COLO668 (cell line): ENCODE measurements around the gene SKAP2.

ENCODE experiments used
- DNase-seq: peaks from one replicate; lab custom pipeline; 2025; ENCODE audit not compliant: unreplicated experiment; lab: John Stamatoyannopoulos, UW

Gene SKAP2

DNA sequence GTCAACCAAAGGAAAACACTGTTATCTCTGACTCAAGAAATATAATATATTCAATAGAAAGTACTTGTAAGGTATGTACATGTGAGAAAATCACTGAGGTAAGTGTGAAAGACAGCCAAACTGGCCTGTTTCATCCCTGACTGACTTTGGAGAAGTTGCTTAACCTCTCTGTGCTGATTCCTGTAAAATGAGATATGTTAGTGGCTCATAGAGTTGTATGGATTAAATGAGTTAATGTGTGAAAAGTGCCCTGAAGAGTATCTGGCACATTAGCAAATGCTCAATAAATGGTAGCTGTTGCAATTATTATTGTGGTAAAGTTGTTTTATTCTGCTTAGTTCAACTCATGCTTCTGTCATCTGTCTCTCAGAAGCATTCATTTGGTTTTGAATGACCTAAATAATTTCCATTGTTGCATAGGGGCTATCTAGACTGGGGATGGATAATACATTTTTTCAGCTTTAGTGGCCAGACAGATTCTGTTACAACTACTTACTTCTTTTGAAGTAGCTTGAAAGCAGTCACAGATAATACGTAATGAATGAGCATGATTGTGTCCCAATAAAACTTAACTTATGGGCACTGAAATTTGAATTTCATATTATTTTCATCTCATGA lies 84.3 kb downstream of the SKAP2 start:
- no peak for DNase-seq

DNA sequence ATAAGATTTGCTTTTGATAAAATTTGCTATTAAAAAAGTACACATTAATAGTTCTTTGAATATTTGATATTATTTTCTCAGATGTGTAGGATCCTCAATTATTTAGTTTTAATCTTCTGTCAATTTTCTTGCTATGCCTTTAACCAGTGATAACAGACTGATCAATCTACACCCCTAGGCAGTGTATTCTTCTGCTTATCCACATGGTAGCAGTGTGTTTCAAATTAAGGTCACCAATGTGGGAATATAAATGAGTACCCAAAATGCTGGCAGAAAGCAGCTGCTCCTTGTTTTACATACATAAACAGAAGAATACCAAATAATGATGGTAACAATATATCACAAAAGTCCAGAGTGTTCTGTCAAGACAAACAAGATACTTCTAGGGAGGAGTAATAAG lies 87.0 kb downstream of the SKAP2 start:
- no peak for DNase-seq

DNA sequence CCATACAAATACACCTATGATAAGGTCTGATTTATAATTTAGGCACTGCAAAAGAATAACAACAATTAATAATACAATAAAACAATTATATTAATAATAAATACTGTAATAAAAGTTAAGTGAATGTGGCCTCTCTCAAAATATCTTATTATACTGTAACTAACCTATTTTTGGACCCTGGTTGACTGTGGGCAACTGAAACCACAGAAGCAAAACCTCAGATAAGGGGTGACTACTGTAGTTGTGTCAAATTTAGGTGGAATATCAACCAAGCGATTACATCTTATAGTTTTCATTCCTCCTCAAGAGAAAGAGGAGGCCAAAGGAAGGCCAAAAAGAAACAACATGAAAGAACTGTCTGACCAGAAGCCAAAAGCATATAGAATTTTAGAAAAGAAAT lies 103.9 kb downstream of the SKAP2 start:
- no peak for DNase-seq

DNA sequence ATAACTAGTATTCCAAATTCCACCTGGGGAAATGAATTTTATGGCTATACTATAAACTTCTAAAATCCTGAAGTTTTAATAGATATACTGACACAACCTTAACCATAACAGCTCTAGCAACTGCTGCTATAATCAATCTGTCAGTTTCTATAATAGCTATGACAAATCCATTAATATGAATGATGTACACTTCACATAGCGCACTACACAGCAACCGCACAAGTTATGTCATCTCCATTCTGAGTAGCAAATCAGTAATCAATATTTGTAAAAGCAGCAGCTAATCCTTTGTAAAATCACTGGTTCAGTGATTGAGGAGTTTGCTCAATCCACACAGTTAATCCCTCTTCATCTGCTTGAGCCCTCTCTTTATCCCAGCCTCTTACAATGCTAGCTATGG lies 105.3 kb downstream of the SKAP2 start:
- no peak for DNase-seq

DNA sequence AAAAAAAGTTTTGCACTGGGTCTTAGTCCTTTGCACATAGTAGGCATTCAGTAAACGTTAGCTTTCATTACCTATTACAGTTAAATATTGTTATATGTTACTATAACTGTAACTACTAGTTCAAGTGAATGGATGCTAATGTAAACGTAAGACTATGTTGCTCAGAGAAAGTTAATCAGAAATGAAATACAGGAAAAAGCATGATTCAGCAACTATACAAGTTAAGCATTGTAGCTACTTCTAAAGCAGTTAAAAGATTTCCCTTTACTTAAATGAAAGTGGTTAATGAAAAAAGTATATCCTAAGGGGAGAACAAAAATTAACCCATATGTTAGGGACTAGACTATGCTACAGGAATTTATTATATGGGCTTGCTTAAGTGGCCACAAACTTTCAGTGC lies 121.2 kb downstream of the SKAP2 start:
- no peak for DNase-seq

DNA sequence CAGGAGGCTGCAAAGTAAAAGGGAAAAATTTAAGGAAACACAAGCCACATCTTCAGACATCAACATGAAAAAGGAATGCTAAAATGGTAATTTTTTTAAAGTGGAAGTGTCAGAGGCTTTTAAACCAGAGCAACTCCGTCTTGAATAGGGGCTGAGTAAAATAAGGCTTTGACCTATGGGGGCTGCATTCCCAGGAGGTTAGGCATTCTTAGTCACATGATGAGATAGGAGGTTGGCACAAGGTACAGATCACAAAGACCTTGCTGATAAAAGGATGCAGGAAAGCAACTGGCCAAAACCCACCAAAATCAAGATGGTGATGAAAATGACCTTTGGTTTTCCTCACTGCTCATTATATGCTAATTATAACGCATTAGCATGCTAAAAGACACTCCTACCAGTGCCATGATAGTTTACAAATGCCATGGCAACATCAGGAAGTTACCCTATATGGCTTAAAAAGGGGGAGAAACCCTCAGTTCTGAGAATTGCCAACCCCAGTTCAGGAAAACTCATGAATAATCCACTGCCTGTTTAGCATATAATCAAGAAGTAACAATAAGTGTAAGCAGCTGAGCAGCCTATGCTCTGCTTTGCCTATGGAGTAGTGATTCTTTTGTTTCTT lies 128.3 kb downstream of the SKAP2 start:
- no peak for DNase-seq

DNA sequence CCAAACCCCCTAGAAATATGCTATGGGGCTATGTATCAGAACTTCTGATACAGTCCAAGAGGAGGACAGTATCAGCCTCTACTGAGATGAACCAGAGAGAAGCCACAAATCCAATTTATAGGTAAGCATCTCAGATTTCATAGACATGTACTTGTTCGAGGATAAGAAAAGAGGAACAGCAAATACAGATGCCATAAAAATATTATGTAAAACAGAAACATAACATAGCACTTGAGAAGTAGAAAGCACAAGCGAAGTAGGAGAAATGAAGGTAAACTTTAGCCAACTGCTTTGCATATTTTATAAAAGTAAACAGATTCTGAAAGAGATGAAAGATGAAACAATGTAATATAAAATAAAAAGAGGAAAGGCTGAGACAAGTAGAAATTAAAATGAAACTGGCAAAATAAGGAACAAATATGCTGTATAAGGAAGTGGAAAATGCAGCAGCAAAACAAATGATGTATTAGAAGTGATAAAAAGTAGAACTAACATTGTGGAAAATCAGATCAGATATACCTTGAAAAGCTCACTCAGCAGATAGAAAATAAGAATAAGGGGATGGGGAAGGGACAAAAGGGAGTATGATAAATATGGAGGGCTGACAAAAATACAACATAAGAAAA lies 135.1 kb downstream of the SKAP2 start:
- DNase-seq = no peak

DNA sequence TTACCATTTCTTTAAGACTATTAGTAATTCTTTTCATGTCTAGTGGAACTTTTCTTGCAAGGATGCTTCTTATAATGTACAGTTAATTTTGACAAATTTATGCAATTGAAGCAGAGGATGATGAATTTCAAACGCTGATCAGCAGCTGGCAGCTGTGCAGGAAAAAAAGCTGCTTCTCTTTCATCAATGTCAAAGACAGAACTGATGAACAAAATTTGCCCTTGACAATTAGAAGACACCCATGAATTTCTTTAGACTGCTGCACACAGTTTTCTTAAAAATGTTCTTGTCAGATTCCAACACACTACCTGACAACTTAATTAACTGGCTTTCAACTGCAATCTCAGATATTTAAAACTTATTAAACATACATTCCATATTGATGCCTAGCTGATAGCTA lies 138.3 kb downstream of the SKAP2 start:
- no peak for DNase-seq

DNA sequence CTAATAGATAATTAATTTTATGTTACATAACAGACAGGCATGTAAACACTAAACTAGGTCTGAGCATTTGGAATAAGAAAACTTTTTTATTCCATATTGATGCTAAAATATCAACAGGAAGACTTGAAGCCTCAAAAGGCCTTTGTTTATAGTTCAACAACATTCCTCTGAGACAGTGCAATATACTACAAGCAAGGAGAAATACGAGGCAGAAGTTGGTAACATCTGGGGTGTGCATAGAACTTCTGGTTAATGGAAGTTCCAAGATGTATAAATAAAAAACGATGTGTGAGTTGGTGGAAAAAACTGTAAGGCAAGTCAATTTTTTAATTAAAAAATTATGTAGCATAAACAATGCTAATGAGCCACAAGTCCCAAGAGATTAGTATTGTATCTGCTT lies 139.6 kb downstream of the SKAP2 start:
- no peak for DNase-seq

DNA sequence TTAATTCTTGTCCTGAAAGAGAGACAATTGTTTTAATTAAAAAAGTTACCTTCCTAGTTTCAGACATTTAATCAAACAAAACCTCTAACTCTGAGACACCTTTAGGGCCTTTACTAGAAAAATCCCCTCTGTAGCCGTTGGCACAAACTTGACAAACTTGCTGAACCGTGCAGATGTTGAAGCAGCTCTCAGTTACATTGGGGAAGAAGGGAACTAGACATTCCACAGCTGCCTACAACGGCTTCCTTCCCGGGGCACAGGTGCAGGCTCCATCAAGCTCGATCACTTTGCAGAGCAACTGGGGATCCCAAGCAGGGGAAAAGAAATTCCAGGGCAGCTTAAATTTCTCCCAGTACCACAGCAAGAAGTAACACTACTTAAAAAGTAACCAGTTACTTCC lies 141.3 kb downstream of the SKAP2 start:
- no peak for DNase-seq

DNA sequence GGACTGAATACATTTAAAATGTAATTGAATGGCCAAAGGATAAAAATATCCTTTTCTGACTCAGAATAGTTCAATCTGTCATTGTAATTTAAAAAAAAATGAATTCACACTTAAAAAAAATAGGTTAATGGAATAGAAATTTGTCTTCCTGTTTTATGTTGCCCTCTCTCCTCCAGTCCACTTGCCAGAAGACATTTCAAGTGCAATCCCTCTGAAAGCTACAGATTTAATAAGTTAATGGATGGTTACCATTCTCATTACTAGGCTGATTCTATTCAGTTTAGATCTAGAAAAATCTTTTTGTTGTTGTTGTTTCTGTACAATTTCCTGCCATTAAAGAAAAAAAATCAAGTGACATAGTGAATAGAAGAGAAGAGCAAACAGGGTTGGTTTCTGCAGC lies 142.9 kb downstream of the SKAP2 start:
- no peak for DNase-seq

DNA sequence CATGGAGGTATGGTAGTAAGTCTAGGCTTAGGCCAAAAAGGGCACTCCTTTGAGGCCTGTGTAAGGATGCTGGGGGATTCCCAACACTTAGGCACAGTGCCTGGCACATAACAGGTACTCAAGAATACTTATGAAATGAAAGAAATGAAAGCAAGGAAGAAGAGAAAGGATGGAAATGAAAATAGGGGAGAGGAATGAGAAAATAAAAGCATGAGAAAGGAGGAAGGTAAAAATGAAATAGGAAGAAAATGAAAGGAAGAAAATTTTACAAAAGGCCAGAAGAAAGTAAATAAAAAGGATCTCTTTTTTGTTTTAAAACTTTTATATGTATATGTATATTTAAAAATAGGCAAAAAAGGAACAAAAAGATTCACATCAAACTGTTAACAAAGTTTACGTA lies 146.3 kb downstream of the SKAP2 start:
- DNase-seq = no peak

DNA sequence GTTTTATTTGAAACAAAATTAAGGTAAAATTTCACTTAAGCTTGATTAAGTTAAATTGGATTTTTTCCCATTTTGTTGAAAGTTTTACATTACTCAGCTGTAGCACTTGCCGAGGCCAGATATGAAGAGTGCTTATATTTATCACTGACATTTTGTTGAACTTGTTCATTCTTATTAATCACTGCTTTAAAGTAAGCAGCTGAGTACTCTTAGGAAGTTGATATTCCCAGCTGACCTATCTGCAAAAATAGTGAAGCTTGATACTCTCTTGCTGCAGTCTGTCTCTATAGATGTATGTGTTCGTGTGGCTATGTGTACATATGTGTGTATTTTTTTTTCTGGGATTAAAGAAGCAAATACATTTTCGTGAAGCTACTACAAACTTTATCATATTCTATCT lies 150.0 kb downstream of the SKAP2 start:
- no peak for DNase-seq

DNA sequence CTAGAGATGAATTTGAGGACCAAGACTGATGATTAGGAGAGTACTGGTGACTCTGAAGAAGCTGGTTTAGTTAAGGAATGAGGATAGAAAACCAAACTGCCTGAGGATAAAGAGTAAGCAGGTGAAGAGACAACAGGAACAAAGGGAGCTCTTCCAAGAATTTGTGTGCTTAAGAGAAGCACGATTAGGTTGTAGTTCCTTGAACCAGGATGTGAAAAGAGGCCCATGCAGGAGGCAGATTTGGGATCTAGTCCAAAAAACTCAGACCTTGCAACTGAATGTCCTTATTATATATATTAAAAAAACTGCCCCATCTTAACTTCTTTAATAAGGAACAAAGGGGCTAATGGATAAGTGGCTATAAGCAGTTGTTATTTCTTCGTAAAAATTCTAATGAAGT lies 150.4 kb downstream of the SKAP2 start:
- DNase-seq = no peak

DNA sequence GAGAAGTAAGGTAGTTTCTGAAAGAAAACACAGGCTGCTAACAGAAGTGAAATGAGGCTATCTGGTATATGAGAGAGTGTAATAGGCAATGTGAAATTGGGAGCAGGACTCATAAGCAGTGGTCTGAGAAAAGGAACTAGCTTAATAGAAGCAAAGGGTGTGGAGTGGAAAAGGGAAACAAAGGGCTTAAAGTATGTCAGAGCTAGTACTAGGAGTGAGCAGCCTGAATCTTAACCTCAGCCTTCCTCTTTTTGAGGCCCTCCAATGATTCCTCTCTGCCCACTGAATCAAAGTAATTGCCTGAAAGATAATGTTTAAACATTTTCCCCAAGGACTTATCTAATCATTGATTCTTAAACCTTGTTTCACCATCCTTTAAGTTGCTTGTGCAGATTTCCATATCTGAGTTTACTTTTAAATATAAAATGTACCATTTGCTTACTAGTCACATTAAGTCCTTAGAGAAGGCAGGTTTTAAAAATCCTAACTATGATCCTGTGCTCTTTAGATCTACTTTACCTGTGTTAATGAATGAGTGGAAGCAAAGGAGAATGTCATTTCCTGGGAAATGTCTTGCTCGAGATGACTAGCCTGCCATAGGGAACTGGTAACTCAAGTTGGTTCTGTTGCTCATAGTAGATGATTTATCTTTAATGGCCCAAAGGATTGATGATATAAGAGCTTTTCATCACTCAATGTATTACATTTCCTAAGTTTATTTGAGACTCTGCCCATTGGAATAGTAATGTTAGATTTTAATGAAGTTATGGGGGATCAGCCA lies 155.0 kb downstream of the SKAP2 start:
- DNase-seq = no peak

DNA sequence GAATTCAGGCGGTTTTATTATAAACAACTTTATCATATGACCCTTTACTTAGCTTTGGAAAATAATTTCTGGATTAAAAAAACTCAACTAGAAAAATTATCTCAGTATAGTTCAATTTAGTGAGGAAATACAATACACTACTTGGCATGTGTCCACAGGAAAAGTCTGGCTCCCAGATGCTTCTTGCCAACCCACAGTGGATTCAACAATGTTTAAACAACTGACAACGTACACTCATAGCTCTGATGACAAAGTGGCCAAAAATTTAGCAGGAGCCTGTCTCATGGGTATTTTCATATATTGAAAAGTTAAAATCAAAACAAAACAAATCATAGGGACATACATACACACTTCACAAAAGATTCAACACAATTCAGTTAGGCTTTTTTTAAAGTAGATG lies 158.8 kb downstream of the SKAP2 start:
- peak; percentile 31 for DNase-seq

DNA sequence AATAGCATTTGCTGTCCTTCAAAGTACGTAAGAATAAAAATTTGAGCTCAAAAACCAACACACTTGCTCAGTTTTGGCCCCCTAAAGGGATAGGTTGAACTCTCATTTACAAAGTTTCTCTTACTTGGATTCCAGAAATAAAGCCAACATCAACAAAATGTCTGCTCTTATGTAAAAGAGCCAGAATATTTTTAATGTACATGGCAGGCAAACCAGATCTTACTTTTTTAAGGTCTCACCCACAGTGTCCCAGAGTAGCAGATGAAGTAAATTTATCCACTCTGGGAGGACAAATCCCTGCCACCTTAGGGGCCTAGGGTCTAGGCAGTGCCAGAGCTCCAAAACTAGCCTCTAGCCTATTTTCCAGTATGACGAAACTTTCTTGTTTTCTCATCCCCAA lies 159.6 kb downstream of the SKAP2 start:
- DNase-seq = no peak

DNA sequence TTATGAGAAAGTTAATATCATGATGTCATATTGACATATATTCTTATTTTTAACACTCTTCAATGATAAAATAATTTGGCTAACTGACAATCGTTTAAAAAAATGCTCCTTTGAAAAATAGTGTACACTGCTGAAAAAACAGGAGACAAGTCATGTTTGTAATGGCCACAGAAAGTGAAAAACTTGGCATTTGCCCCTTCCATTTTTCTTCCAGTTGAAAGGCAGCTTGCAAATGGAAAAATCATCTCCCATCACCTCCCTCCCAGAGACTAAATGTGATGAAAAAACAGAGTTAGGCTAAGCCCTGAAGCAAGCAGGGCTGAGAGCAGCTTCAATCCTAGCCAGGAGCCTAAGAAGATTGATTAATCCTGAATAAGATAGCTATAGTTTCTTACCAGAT lies 160.4 kb downstream of the SKAP2 start:
- DNase-seq = no peak

DNA sequence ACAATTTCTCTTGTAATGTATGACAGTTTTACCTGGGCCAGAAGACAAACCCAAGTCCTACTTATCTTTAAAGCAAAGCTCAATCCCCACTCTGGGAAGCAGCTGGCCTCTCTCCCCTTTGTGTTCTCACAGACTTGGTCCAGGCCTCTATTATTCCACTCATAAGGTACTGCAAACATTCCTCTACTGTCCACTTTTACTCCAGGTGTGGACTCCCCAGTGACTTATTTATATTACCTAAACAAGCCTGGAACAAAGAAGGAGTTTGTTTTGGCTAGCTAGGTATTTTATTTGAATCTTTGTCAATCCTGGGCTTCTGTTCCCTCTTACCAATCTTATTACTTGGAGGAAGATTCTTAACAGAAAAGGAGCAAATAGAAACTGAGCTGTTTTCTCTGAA lies 163.5 kb downstream of the SKAP2 start:
- no peak for DNase-seq

DNA sequence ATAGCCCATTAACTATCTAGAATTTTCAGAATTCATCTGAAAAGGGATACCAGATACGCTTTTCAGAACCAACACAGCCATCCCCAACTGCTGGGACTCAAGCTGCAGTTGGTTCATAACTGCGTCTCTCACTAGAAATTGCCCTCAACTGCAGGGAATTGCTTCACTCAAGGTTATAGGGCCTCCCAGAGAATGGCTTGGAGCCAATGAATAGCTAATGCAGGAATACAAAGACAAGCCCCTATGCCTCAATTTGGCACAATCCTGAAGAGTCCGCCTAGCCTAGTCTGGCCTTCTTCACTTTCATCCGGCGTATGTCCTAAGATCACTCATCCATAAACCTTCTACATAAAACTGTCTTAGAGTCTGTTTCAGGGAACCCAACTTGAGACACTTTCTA lies 164.0 kb downstream of the SKAP2 start:
- no peak for DNase-seq

DNA sequence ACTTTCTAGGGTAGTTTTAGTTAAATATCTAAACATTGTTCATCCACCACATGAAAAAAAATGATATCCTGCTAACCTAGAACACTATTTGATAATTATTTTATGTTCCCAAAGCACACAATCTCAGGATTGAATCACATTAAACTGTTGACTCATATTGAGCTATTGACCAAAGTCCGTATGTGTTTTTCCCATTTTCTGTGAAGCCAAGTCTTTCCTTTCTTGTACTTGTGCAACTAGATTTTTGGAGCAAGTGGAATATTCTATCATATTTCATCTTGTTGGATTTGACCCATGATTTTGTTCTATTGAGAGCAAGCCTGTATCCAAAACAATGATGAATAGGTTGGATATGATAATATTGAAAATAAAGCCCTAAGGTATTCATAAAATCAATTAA lies 164.6 kb downstream of the SKAP2 start:
- DNase-seq = no peak

DNA sequence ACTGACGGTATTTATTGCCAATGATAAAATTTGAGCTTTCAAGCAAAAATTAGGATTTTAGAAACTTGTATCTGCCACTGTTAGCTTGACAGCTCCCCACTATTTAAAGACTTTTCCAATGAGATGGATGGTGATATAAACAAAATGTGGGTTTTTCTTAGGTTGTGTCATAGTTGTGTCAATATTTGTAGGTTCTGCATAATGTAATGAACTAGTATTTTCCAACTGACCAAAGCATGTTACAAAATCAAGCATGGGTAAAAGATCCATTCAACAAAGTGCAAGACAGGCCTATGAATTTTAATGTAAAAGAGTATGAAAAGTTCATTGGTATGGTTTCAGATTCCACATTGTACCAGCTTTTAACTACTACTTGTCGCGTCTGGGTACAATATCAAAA lies 165.6 kb downstream of the SKAP2 start:
- no peak for DNase-seq
